ENCODE measurements around the gene TMEM200A.
A peak's percentile ranks its signal among the peaks of the same experiment; 100 is the strongest.
"Not testable (repeated sequence)": the region's sequence is repeated elsewhere in the genome, so short reads cannot be mapped to it uniquely, and the experiment has no call there.

The TMEM200A gene

DNA sequence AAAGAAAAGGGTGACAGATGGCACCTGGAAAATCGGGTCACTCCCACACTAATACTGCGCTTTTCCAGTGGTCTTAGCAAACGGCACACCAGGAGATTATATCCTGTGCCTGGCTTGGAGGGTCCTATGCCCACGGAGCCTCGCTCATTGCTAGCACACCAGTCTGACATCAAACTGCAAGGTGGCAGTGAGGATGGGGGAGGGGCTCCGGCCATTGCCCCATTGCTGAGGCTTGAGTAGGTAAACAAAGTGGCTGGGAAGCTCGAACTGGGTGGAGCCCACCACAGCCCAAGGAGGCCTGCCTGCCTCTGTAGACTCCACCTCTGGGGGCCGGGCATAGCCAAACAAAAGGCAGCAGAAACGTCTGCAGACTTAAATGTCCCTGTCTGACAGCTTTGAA lies 19.5 kb upstream of the TMEM200A start:
- H3K27me3 ChIP-seq (replicated peaks in 2 of 5; ENCODE audit: control insufficient read depth in 4 of 5, insufficient read depth in 5 of 5, low read length in 4 of 5); H3K9me3 ChIP-seq (ENCODE audit: control extremely low read depth in 1 of 5, control insufficient read depth in 4 of 5, insufficient read depth in 2 of 5, low read depth in 1 of 5, low read length in 4 of 5); H3K4me3 ChIP-seq (ENCODE audit: control insufficient read depth in 1 of 7, extremely low read depth in 1 of 7, insufficient read depth in 4 of 7, low read depth in 2 of 7, low read length in 6 of 7); DNase-seq; H3K27ac ChIP-seq (ENCODE audit: insufficient read depth in 1 of 2, low read depth in 1 of 2, low read length in 2 of 2, poor library complexity in 1 of 2, severe bottlenecking in 2 of 2); H3K4me1 ChIP-seq (ENCODE audit: control extremely low read depth in 1 of 4, control insufficient read depth in 4 of 4, insufficient read depth in 4 of 4, low read length in 3 of 4); POLR2A ChIA-PET; H3K36me3 ChIP-seq (ENCODE audit: control insufficient read depth in 4 of 4, insufficient read depth in 4 of 4, low read length in 3 of 4): not testable (repeated sequence)
- WGBS (ENCODE audit: insufficient coverage): 99% methylated on average over 9 of the region's 9 CpGs
- CTCF ChIA-PET: interaction anchor here (1.2 kb wide), 1 partner anchor 12 kb away, joined by 3 read pairs; no protein-coding TSS in a partner anchor

- peaks cover 0 to 2% (median 0%) of the 10 kb centered on the region in 5 experiments for H3K9me3 ChIP-seq (ENCODE audit: control extremely low read depth in 1 of 5, control insufficient read depth in 4 of 5, insufficient read depth in 2 of 5, low read depth in 1 of 5, low read length in 4 of 5)
- ChIA-PET POLR2A (no interaction called here), CTCF (no interaction called here)
- no CpG with 5 or more reads among the region's 1 CpG for WGBS (ENCODE audit: insufficient coverage)
- no peaks in the 10 kb centered on the region for H3K27me3 ChIP-seq (replicated peaks in 2 of 5; ENCODE audit: control insufficient read depth in 4 of 5, insufficient read depth in 5 of 5, low read length in 4 of 5)
- no peak overlapping the region for H3K27ac ChIP-seq (ENCODE audit: insufficient read depth in 1 of 2, low read depth in 1 of 2, low read length in 2 of 2, poor library complexity in 1 of 2, severe bottlenecking in 2 of 2)
- no peaks in the 10 kb centered on the region for H3K36me3 ChIP-seq (ENCODE audit: control insufficient read depth in 4 of 4, insufficient read depth in 4 of 4, low read length in 3 of 4)
- H3K4me1 ChIP-seq (ENCODE audit: control extremely low read depth in 1 of 4, control insufficient read depth in 4 of 4, insufficient read depth in 4 of 4, low read length in 3 of 4): no peaks in the 10 kb centered on the region
- H3K4me3 ChIP-seq (ENCODE audit: control insufficient read depth in 1 of 7, extremely low read depth in 1 of 7, insufficient read depth in 4 of 7, low read depth in 2 of 7, low read length in 6 of 7): no peak overlapping the region
- DNase-seq: no peak
These were observed 11.5 kb upstream of the TMEM200A start for GRCh38 chr6:130354322-130354721.

DNA sequence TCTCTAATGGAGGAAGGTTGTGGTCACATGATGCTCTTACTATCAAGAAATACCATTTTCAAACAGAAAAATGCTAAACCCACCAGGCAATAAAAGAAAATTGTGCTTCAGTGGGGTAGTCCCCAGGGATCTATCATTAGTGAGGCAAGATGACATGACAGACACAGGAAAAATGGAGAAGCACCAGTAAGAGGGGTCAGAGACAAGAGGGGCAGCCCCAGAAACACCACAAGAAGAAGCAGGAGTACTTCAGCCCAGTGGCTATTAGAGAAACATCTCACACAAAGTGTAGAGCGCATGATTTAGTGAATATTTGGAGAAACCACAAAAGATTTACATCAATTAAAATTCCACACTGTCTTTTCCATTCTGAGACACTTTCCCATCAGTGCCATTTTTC lies 10.2 kb upstream of the TMEM200A start:
- no peak overlapping the region for H3K4me3 ChIP-seq (ENCODE audit: control insufficient read depth in 1 of 7, extremely low read depth in 1 of 7, insufficient read depth in 4 of 7, low read depth in 2 of 7, low read length in 6 of 7)
- POLR2A ChIA-PET: no interaction called here
- CTCF ChIA-PET: interaction anchor here (1.3 kb wide), 1 partner anchor 10 kb away, joined by 3 read pairs; the partner anchor contains the start of gene TMEM200A
- no peak overlapping the region for H3K27ac ChIP-seq (ENCODE audit: insufficient read depth in 1 of 2, low read depth in 1 of 2, low read length in 2 of 2, poor library complexity in 1 of 2, severe bottlenecking in 2 of 2)
- no peaks in the 10 kb centered on the region for H3K36me3 ChIP-seq (ENCODE audit: control insufficient read depth in 4 of 4, insufficient read depth in 4 of 4, low read length in 3 of 4)
- H3K27me3 ChIP-seq (replicated peaks in 2 of 5; ENCODE audit: control insufficient read depth in 4 of 5, insufficient read depth in 5 of 5, low read length in 4 of 5): no peaks in the 10 kb centered on the region
- no CpG with 5 or more reads among the region's 1 CpG for WGBS (ENCODE audit: insufficient coverage)
- H3K4me1 ChIP-seq (ENCODE audit: control extremely low read depth in 1 of 4, control insufficient read depth in 4 of 4, insufficient read depth in 4 of 4, low read length in 3 of 4): no peaks in the 10 kb centered on the region
- H3K9me3 ChIP-seq (ENCODE audit: control extremely low read depth in 1 of 5, control insufficient read depth in 4 of 5, insufficient read depth in 2 of 5, low read depth in 1 of 5, low read length in 4 of 5): peaks cover 0 to 6% (median 0%) of the 10 kb centered on the region in 5 experiments
- no peak for DNase-seq

GRCh38 chr6:130357436-130357835 lies 8.4 kb upstream of the TMEM200A start:
- Histone ChIP-seq H3K27me3 (replicated peaks in 2 of 5; ENCODE audit: control insufficient read depth in 4 of 5, insufficient read depth in 5 of 5, low read length in 4 of 5) (no peaks in the 10 kb centered on the region), H3K4me3 (ENCODE audit: control insufficient read depth in 1 of 7, extremely low read depth in 1 of 7, insufficient read depth in 4 of 7, low read depth in 2 of 7, low read length in 6 of 7) (no peak overlapping the region), H3K27ac (ENCODE audit: insufficient read depth in 1 of 2, low read depth in 1 of 2, low read length in 2 of 2, poor library complexity in 1 of 2, severe bottlenecking in 2 of 2) (no peak overlapping the region), H3K36me3 (ENCODE audit: control insufficient read depth in 4 of 4, insufficient read depth in 4 of 4, low read length in 3 of 4) (no peaks in the 10 kb centered on the region), H3K4me1 (ENCODE audit: control extremely low read depth in 1 of 4, control insufficient read depth in 4 of 4, insufficient read depth in 4 of 4, low read length in 3 of 4) (no peaks in the 10 kb centered on the region), H3K9me3 (ENCODE audit: control extremely low read depth in 1 of 5, control insufficient read depth in 4 of 5, insufficient read depth in 2 of 5, low read depth in 1 of 5, low read length in 4 of 5) (peaks cover 0 to 4% (median 0%) of the 10 kb centered on the region in 5 experiments)
- DNase-seq: no peak
- POLR2A ChIA-PET: interaction anchor here (0.6 kb wide), 1 partner anchor 18 kb away, joined by 3 read pairs; no protein-coding TSS in a partner anchor
- WGBS (ENCODE audit: insufficient coverage): 100% methylated on average over 2 of the region's 2 CpGs
- CTCF ChIA-PET: interaction anchor here (1.6 kb wide), 1 partner anchor 12 kb away, joined by 3 read pairs; no protein-coding TSS in a partner anchor

DNA sequence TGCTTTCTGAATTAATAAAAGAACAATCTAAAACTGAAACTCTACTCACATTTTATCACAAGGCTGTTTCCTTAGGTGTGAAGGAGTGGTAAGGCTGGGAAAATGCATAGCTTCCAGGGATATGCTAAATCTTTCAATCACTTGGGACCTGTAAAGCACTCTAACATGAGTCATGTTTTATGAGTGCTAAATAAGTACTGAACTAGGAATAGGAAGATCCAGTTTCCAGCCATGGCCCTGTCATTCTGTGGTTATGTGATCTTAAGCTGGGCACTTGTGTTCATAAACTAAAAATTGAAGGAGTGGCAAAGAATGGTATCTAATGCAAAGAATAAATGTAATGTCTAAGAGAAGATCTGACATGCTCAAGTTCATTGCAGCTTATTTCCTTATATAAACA lies 6.1 kb upstream of the TMEM200A start:
- Histone ChIP-seq H3K27ac (ENCODE audit: insufficient read depth in 1 of 2, low read depth in 1 of 2, low read length in 2 of 2, poor library complexity in 1 of 2, severe bottlenecking in 2 of 2) (no peak overlapping the region), H3K36me3 (ENCODE audit: control insufficient read depth in 4 of 4, insufficient read depth in 4 of 4, low read length in 3 of 4) (no peaks in the 10 kb centered on the region), H3K27me3 (replicated peaks in 2 of 5; ENCODE audit: control insufficient read depth in 4 of 5, insufficient read depth in 5 of 5, low read length in 4 of 5) (no peaks in the 10 kb centered on the region), H3K4me1 (ENCODE audit: control extremely low read depth in 1 of 4, control insufficient read depth in 4 of 4, insufficient read depth in 4 of 4, low read length in 3 of 4) (peaks cover 0 to 2% (median under 1%) of the 10 kb centered on the region in 4 experiments), H3K9me3 (ENCODE audit: control extremely low read depth in 1 of 5, control insufficient read depth in 4 of 5, insufficient read depth in 2 of 5, low read depth in 1 of 5, low read length in 4 of 5) (peaks cover 0 to 4% (median 0%) of the 10 kb centered on the region in 5 experiments), H3K4me3 (ENCODE audit: control insufficient read depth in 1 of 7, extremely low read depth in 1 of 7, insufficient read depth in 4 of 7, low read depth in 2 of 7, low read length in 6 of 7) (no peak overlapping the region)
- no peak for DNase-seq
- POLR2A ChIA-PET: no interaction called here
- CTCF ChIA-PET: interaction anchor here (1.6 kb wide), 1 partner anchor 38 kb away, joined by 3 read pairs; no protein-coding TSS in a partner anchor

DNA sequence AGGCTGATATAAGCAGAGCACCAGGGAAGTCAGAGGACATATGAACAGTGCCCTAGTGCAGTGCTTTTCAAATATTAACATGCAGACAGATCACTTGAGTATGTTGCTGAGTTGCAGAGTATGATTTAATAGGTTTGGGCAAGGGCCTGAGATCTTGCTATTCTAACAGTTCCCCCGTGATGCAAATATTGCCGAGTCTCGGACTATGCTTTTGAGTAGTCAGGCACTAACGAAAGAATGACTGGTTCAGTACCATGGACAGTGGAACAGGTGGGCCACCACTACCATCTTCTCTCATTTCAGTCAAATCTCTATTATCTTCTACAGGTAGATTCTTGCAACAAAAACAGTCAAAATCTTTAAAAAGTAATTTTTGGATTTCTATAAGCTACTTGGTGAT lies 3.7 kb upstream of the TMEM200A start:
- peak in 2 of 3 donors; percentile 26 to 35 for DNase-seq
- WGBS (ENCODE audit: insufficient coverage): 89% methylated on average over 4 of the region's 4 CpGs
- no peak overlapping the region for H3K4me3 ChIP-seq (ENCODE audit: control insufficient read depth in 1 of 7, extremely low read depth in 1 of 7, insufficient read depth in 4 of 7, low read depth in 2 of 7, low read length in 6 of 7)
- H3K36me3 ChIP-seq (ENCODE audit: control insufficient read depth in 4 of 4, insufficient read depth in 4 of 4, low read length in 3 of 4): no peaks in the 10 kb centered on the region
- ChIA-PET CTCF (no interaction called here), POLR2A (interaction anchor here (0.6 kb wide), 1 partner anchor 469 kb away, joined by 3 read pairs; no protein-coding TSS in a partner anchor)
- H3K27ac ChIP-seq (ENCODE audit: insufficient read depth in 1 of 2, low read depth in 1 of 2, low read length in 2 of 2, poor library complexity in 1 of 2, severe bottlenecking in 2 of 2): no peak overlapping the region
- H3K4me1 ChIP-seq (ENCODE audit: control extremely low read depth in 1 of 4, control insufficient read depth in 4 of 4, insufficient read depth in 4 of 4, low read length in 3 of 4): peaks cover 0 to 19% (median 15%) of the 10 kb centered on the region in 4 experiments
- peaks cover 0 to 4% (median 0%) of the 10 kb centered on the region in 5 experiments for H3K9me3 ChIP-seq (ENCODE audit: control extremely low read depth in 1 of 5, control insufficient read depth in 4 of 5, insufficient read depth in 2 of 5, low read depth in 1 of 5, low read length in 4 of 5)
- peaks cover 0 to 11% (median 0%) of the 10 kb centered on the region in 5 experiments for H3K27me3 ChIP-seq (replicated peaks in 2 of 5; ENCODE audit: control insufficient read depth in 4 of 5, insufficient read depth in 5 of 5, low read length in 4 of 5)

- DNase-seq: peak in 2 of 3 donors; percentile 22 to 33
- peaks cover 0 to 27% (median 19%) of the 10 kb centered on the region in 4 experiments for H3K4me1 ChIP-seq (ENCODE audit: control extremely low read depth in 1 of 4, control insufficient read depth in 4 of 4, insufficient read depth in 4 of 4, low read length in 3 of 4)
- H3K36me3 ChIP-seq (ENCODE audit: control insufficient read depth in 4 of 4, insufficient read depth in 4 of 4, low read length in 3 of 4): no peaks in the 10 kb centered on the region
- H3K4me3 ChIP-seq (ENCODE audit: control insufficient read depth in 1 of 7, extremely low read depth in 1 of 7, insufficient read depth in 4 of 7, low read depth in 2 of 7, low read length in 6 of 7): no peak overlapping the region
- POLR2A ChIA-PET: no interaction called here
- CTCF ChIA-PET: no interaction called here
- H3K27ac ChIP-seq (ENCODE audit: insufficient read depth in 1 of 2, low read depth in 1 of 2, low read length in 2 of 2, poor library complexity in 1 of 2, severe bottlenecking in 2 of 2): no peak overlapping the region
- H3K27me3 ChIP-seq (replicated peaks in 2 of 5; ENCODE audit: control insufficient read depth in 4 of 5, insufficient read depth in 5 of 5, low read length in 4 of 5): peaks cover 0 to 13% (median 0%) of the 10 kb centered on the region in 5 experiments
- peaks cover 0 to 4% (median 0%) of the 10 kb centered on the region in 5 experiments for H3K9me3 ChIP-seq (ENCODE audit: control extremely low read depth in 1 of 5, control insufficient read depth in 4 of 5, insufficient read depth in 2 of 5, low read depth in 1 of 5, low read length in 4 of 5)
- WGBS (ENCODE audit: insufficient coverage): 71% methylated on average over 1 of the region's 3 CpGs
These were observed 1.5 kb upstream of the TMEM200A start for GRCh38 chr6:130364224-130364780.

Measured in common myeloid progenitor, CD34-positive (primary cell).